Thyroid gland (tissue), 4 donors: ENCODE data around the gene TMEM97. TPM values are rescaled to one million over a fixed set of nuclear protein-coding genes. Genes with fewer than 3 reads are reported as not detected.

Experiments
- DNase-seq, 2 donors: peaks; one replicate each; pipeline ENCODE4 v3.0.0-alpha.2; 2019
- H3K27ac ChIP-seq, 3 donors: fragments of 200-600 bp; sonication (generic); 1 replicate in 2 of 3; 2 replicates in 1 of 3; pipeline ENCODE4 v1.5.1; 2016 to 2019; ENCODE audit warnings: mild to moderate bottlenecking in 1 of 3, moderate library complexity in 1 of 3
- H3K27me3 ChIP-seq: fragments of 200-600 bp; sonication (generic); one replicate; pipeline ENCODE4 v1.5.1; 2019
- H3K36me3 ChIP-seq, 2 donors: fragments of 200-600 bp; sonication (generic); one replicate each; pipeline ENCODE4 v1.5.1; 2016 to 2019
- H3K4me1 ChIP-seq, 2 donors: fragments of 200-600 bp; sonication (generic); one replicate each; pipeline ENCODE4 v1.5.1; 2017 to 2019
- H3K4me3 ChIP-seq, 3 donors: fragments of 200-600 bp; sonication (generic); replicated peaks in 1 of 3; 1 replicate in 2 of 3; 2 replicates in 1 of 3; pipeline ENCODE4 v1.5.1; 2016; ENCODE audit warnings: mild to moderate bottlenecking in 1 of 3
- H3K9me3 ChIP-seq: fragments of 200-600 bp; sonication (generic); one replicate; pipeline ENCODE4 v1.5.1; 2017
- POLR2A ChIP-seq, 2 donors: fragments of 450-650 bp; IDR thresholded peaks; one replicate each; pipeline ENCODE4 v1.6.1; 2017; ENCODE audit warnings: antibody characterized with exemption in 2 of 2, mild to moderate bottlenecking in 2 of 2, moderate library complexity in 1 of 2
- WGBS, 2 donors: methylation state at CpG; one replicate each; pipeline ENCODE4 v1.1.5; 2017; 5-methylcytosine and 5-hydroxymethylcytosine counted together
- intact Hi-C: fragments of 100-400 bp; cut with DNase I; formaldehyde crosslinking; loops from one replicate; pipeline ENCODE4 v1.15.1; 2023
- total RNA-seq, 4 donors: library from RNA; depleted of rRNA; stranded (reverse); fragments of >200 nt; gene quantifications; one replicate each; pipeline ENCODE4 v1.2.3, GENCODE V29; 2016
- TF ChIP-seq, protein P1 (sequence below), 6 experiments: fragments of 200-600 bp in 3 of 6; fragments of 450-650 bp in 3 of 6; sonication (generic) in 3 of 6; IDR thresholded peaks; one replicate each; pipeline ENCODE4 v1.5.1; 2016 to 2019; ENCODE audit warnings: antibody characterized with exemption in 6 of 6, mild to moderate bottlenecking in 2 of 6, inconsistent platforms in 1 of 6, moderate library complexity in 1 of 6

TMEM97 gene
- total RNA-seq, 4 donors from 2014 or later: 3.1 to 5.2 (median 4.5) TPM

DNA sequence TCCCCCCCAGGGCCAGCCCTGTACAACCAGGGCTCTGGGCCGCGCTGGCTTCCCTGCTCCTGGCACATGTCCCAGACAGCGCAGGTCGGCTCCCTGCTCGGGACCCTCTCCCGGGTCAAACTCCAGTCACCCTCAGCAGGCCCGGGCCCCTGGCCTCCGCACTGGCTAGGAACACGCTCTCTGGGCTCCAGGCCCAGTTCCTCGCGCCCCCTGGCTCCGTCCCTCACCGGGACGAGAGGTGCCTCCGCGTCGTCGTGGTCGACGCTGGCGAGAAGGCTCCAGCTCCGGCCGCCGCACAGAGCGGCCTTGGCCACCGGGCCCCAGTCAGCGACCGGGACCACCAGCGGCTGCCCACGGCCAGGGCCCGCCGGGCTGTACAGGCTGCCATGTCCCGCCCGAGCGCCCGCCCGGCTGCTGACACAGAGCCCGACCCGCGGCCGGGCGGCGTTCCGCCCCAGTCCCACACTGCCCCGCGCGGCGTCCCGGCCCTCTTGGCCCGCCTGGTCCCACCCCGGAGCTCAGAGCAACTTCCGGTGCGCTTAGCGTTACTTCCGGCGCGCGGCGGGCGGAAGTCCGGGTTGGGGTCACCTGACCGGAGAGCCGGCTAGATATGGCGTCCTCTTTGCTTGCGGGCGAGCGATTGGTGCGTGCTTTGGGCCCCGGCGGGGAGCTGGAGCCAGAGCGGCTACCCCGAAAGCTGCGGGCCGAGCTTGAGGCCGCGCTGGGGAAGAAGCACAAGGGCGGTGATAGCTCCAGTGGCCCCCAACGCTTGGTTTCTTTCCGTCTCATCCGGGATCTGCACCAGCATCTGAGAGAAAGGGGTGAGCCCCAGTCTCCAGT is 38.3 kb downstream of the TMEM97 start, which contains the start of gene POLDIP2:
Gene POLDIP2, minus strand, starts transcription at position 467 of the 840 bp plus-strand sequence. Its CDS starts 79 bp downstream, at position 388.
- TF ChIP-seq, protein P1, sequence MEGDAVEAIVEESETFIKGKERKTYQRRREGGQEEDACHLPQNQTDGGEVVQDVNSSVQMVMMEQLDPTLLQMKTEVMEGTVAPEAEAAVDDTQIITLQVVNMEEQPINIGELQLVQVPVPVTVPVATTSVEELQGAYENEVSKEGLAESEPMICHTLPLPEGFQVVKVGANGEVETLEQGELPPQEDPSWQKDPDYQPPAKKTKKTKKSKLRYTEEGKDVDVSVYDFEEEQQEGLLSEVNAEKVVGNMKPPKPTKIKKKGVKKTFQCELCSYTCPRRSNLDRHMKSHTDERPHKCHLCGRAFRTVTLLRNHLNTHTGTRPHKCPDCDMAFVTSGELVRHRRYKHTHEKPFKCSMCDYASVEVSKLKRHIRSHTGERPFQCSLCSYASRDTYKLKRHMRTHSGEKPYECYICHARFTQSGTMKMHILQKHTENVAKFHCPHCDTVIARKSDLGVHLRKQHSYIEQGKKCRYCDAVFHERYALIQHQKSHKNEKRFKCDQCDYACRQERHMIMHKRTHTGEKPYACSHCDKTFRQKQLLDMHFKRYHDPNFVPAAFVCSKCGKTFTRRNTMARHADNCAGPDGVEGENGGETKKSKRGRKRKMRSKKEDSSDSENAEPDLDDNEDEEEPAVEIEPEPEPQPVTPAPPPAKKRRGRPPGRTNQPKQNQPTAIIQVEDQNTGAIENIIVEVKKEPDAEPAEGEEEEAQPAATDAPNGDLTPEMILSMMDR (IDR thresholded peaks at IDR 0.05): peak in 1 of 6 experiments; percentile 4
- TF ChIP-seq POLR2A (IDR thresholded peaks at IDR 0.05): peak; percentile 40 to 86
- H3K27ac ChIP-seq: peak within 1 kb of the TSS; percentile 63 to 83 (median 71)
- H3K27me3 ChIP-seq: no peaks in the 10 kb centered on the region
- peak within 1 kb of the TSS; percentile 88 to 94 (median 92) for H3K4me3 ChIP-seq
- intact Hi-C loops: no loop called here
- H3K9me3 ChIP-seq: no peaks in the 10 kb centered on the region
- 0% methylated on average over 5 to 7 of the region's 80 CpGs for WGBS, 2 donors
- H3K4me1 ChIP-seq: peaks cover 15 to 21% of the 10 kb centered on the region in 2 donors
- DNase-seq: peak; percentile 94 to 95
- H3K36me3 ChIP-seq: peaks cover 46 to 60% of the 10 kb centered on the region in 2 donors

DNA sequence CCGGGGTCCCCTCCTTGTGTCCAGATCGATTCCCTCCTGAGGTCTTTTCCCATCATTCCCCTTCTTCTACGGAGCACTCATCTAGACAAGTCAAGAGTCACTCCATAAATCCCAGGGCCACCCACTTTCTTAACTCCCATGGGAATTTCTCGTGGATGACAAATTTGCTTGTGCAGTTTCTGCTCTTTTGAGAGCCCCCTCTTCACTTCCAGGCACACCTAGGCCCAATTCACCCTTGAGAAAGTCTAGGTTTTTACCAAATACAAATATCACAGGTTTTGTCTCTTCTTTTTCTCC is 38.8 kb downstream of the TMEM97 start:
- no peaks in the 10 kb centered on the region for H3K27me3 ChIP-seq
- TF ChIP-seq, protein P1 (IDR thresholded peaks at IDR 0.05): no peak
- no peak for TF ChIP-seq POLR2A (IDR thresholded peaks at IDR 0.05)
- H3K4me1 ChIP-seq: peaks cover 15 to 21% of the 10 kb centered on the region in 2 donors
- intact Hi-C loops: no loop called here
- peaks cover 43 to 59% of the 10 kb centered on the region in 2 donors for H3K36me3 ChIP-seq
- DNase-seq: no peak
- peak overlapping the region in 1 of 3 donors; percentile 83 for H3K27ac ChIP-seq
- 3 to 4% methylated on average over 4 of the region's 4 CpGs for WGBS, 2 donors
- H3K9me3 ChIP-seq: no peaks in the 10 kb centered on the region
- peak overlapping the region; percentile 88 to 94 (median 92) for H3K4me3 ChIP-seq

DNA sequence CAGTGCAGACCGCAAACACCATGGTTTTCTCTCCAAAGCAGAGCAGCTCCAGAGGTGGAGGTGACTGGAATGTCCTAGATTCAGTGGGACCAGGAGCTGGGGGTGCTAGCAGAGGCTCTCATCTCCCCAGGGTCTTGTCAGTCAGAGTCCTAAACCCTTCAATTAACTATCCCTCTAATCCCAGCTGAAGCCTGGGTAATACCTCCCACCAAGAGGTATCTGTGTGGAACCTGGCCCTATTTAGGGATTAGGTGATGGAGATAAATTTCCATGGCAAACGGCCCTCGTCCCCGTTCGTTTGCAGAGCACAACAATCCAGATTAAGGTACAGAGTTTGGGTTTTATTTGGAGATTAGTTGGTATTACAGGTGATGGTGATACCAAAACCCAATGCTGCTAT is 44.2 kb downstream of the TMEM97 start:
- no peak for DNase-seq
- TF ChIP-seq, protein P1 (IDR thresholded peaks at IDR 0.05): no peak
- TF ChIP-seq POLR2A (IDR thresholded peaks at IDR 0.05): no peak
- H3K9me3 ChIP-seq: no peaks in the 10 kb centered on the region
- H3K27ac ChIP-seq: no peak overlapping the region
- intact Hi-C loops: no loop called here
- H3K27me3 ChIP-seq: no peaks in the 10 kb centered on the region
- peaks cover 3 to 4% of the 10 kb centered on the region in 2 donors for H3K4me1 ChIP-seq
- H3K4me3 ChIP-seq: no peak overlapping the region
- WGBS, 2 donors: 83 to 90% methylated on average over 5 of the region's 5 CpGs
- H3K36me3 ChIP-seq: peaks cover 35 to 40% of the 10 kb centered on the region in 2 donors

DNA sequence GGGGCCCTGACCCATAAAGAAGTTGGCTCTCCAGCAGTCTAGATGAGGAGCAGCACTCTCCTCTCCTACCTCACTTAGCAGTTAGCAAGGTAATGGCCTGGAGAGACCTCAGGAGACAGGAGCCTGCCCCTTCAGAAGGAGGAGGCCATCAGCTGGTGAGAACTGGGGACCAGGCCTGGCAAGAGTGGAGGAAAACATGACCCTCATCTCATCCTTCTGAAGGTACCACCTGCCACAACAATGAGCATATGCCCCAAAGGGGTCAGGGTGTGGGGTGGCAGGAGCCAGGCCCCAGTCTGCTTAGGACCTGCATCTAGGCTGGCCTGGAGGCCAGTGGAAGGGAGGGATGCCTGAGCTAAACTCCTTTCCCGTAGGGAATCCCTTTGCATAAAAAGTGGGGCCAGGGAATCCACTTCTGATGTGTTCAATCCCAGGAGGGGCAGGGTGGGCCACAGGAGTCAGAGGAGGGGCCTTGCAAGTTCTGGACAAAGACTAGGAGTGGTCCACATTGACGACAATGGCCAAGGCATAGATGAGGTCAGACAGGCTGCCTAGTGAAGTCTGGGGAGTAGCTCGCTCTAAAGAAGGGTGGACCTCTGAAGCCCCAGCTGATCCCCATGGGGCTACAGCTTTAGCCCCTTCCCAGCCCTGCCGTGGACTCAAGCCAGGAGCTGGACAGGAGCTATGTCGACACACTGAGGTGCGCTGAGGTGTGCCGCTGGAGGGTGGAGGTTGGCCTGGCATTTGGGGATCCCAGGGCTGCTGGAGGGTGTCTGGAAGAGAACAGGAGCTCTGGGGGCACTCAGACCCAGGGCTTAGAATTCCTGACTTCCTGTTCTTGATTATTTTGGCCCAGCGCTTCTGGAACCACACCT is 45.0 kb downstream of the TMEM97 start:
- no peak overlapping the region for H3K4me3 ChIP-seq

More for the DNA sequence above, 45.0 kb downstream of the TMEM97 start:
- Histone ChIP-seq H3K36me3 (peaks cover 35 to 40% of the 10 kb centered on the region in 2 donors), H3K4me1 (no peaks in the 10 kb centered on the region), H3K27me3 (no peaks in the 10 kb centered on the region), H3K27ac (no peak overlapping the region), H3K9me3 (no peaks in the 10 kb centered on the region)
- WGBS, 2 donors: 89 to 97% methylated on average over 5 to 8 of the region's 8 CpGs
- intact Hi-C loops: no loop called here
- no peak for TF ChIP-seq POLR2A (IDR thresholded peaks at IDR 0.05)
- TF ChIP-seq, protein P1 (IDR thresholded peaks at IDR 0.05): no peak
- no peak for DNase-seq
